Measurements from ENCODE around the gene C8G. TPM values are rescaled to one million over a fixed set of nuclear protein-coding genes. Genes with fewer than 3 reads are reported as not detected.

C8G gene
- total and polyA plus RNA-seq, 9 of the 15 experiments (the other 6 are each of a cell fraction or from before 2014, with no cell fraction given): 0.35 to 5.9 (median 2.7) TPM; not detected in 2

DNA sequence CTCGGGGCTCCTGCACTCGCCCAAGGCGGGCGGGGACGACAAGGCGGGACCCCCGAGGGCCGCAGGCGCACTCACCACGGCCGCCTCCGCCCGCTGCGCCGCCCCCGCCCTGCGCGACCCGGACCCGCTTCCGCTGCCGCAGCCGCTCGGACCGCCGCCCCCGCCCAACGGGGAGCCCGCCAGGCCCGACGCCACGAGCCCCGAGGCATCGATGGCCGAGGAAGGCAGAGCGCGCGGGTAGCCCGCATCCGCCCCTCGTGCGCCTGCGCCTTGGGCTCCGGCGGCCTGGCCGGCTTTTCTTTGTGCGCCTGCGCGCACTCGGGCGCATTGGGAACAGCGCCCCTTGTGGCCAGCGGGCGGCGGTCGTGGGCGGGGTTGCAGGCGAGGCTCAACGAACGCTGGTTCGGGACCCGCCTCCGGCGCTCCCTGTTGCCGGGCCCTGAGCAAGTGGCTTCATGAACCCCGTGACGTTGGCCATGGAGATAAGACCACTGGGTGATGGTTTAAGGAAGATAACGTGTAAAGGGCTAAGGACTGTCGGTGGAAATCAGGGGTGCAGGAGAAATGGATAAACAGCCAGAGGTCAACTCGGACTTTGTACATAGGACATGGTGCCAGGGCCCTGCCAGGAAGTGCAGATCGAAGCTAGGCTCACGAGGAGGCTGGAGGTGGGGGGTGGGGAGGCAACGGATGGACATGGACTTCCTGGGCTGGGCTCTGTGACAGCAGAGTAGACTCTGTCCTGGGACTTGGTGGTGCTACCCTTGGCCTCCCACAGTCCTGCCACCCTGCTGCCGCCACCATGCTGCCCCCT is at the start of gene C8G, which contains the start of gene FBXW5 (continued):
- TF ChIP-seq ZNF518B (CRISPR knock-in tag; IDR thresholded peaks at IDR 0.05): no peak
- TF ChIP-seq NFATC3 (IDR thresholded peaks at IDR 0.05): no peak
- TF ChIP-seq CBX2 (IDR thresholded peaks at IDR 0.05; ENCODE audit: insufficient read depth, low read length, poor library complexity, severe bottlenecking): no peak
- no peak for TF ChIP-seq CREBBP (IDR thresholded peaks at IDR 0.05; ENCODE audit: low read depth, low read length)
- TF ChIP-seq SMARCE1 (IDR thresholded peaks at IDR 0.05): peak; percentile 82
- TF ChIP-seq TEAD1 (CRISPR knock-in tag; IDR thresholded peaks at IDR 0.05): peak; percentile 62 to 82; a peak in 2 of 4 replicates
- TF ChIP-seq, protein P1, sequence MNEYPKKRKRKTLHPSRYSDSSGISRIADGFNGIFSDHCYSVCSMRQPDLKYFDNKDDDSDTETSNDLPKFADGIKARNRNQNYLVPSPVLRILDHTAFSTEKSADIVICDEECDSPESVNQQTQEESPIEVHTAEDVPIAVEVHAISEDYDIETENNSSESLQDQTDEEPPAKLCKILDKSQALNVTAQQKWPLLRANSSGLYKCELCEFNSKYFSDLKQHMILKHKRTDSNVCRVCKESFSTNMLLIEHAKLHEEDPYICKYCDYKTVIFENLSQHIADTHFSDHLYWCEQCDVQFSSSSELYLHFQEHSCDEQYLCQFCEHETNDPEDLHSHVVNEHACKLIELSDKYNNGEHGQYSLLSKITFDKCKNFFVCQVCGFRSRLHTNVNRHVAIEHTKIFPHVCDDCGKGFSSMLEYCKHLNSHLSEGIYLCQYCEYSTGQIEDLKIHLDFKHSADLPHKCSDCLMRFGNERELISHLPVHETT (CRISPR knock-in tag; conservative IDR thresholded peaks at IDR 0.05 in 1 of 2, IDR thresholded peaks at IDR 0.05 in 1 of 2): peak in 1 of 2 experiments; percentile 98; a peak in 2 of 4 replicates
- TF ChIP-seq ZNF668 (CRISPR knock-in tag; IDR thresholded peaks at IDR 0.05): no peak
- TF ChIP-seq ZNF644 (tag; IDR thresholded peaks at IDR 0.05; ENCODE audit: low read depth): 0 out of 2 replicates have a peak, but pooled peaks have one; percentile 41
- TF ChIP-seq MED1 (CRISPR knock-in tag; IDR thresholded peaks at IDR 0.05; ENCODE audit: borderline replicate concordance): no peak
- TF ChIP-seq SP1 (CRISPR knock-in tag; IDR thresholded peaks at IDR 0.05): peak; percentile 96
- TF ChIP-seq POLR2B (IDR thresholded peaks at IDR 0.05; ENCODE audit: low read depth, partially characterized antibody): peak; percentile 31
- peak; percentile 19 for TF ChIP-seq RBBP5 (IDR thresholded peaks at IDR 0.05; ENCODE audit: borderline replicate concordance, insufficient read depth, low read length, poor library complexity, severe bottlenecking)
- no peak; the same call in 1 of the 2 replicates for TF ChIP-seq CAMTA2 (CRISPR knock-in tag; conservative IDR thresholded peaks at IDR 0.05)
- TF ChIP-seq HDAC6 (IDR thresholded peaks at IDR 0.05; ENCODE audit: low read depth, low read length): no peak
- TF ChIP-seq MCM5 (IDR thresholded peaks at IDR 0.05; ENCODE audit: low read depth): no peak
- TF ChIP-seq USF2 (CRISPR knock-in tag; IDR thresholded peaks at IDR 0.05): no peak
- no peak for TF ChIP-seq FOSL1 (tag; conservative IDR thresholded peaks at IDR 0.05)
- TF ChIP-seq XRCC5 (IDR thresholded peaks at IDR 0.05; ENCODE audit: low read depth, low read length): peak; percentile 95
